GM12878 (cell line): ENCODE results near the gene NKIRAS2. TPM values are rescaled to one million over a fixed set of nuclear protein-coding genes. Genes with fewer than 3 reads are reported as not detected.

Experiments used
- ATAC-seq: fragments of 200-7000 bp; cut with Tn5 transposase; 3 replicates; pipeline ENCODE4 v1.9.1; 2020; ENCODE audit warnings: mild to moderate bottlenecking, moderate library complexity
- BruUV-seq: library from RNA; stranded (reverse); fragments of 400-500 nt; replicated peaks from 2 replicates; lab custom pipeline; 2021; lab: Mats Ljungman, UMichigan
- CTCF ChIA-PET: fragments of 300-600 bp; sonication (Branson Sonifier 250); formaldehyde crosslinking; extraction: SDS; loops from one replicate; lab custom pipeline; 2021; ENCODE audit warnings: inconsistent platforms; lab: Yijun Ruan, JAX
- POLR2A ChIA-PET: fragments of 350-600 bp; formaldehyde crosslinking; extraction: SDS; loops from one replicate; lab custom pipeline; 2021; ENCODE audit warnings: inconsistent platforms; lab: Charles Lee
- RAD21 ChIA-PET: fragments of 300-600 bp; sonication (Branson Sonifier 250); formaldehyde crosslinking; loops from one replicate; lab custom pipeline; 2023; ENCODE audit warnings: antibody characterized with exemption; ENCODE audit not compliant: unreplicated experiment; lab: Charles Lee
- SMC1A ChIA-PET: fragments of 300-600 bp; sonication (Branson Sonifier 250); formaldehyde crosslinking; loops from one replicate; lab custom pipeline; 2023; ENCODE audit not compliant: unreplicated experiment, uncharacterized antibody; lab: Charles Lee
- DNase-seq: peaks from one replicate; pipeline ENCODE4 v3.0.0-alpha.2; 2011; ENCODE audit warnings: low read depth, low spot score
- FAIRE-seq: peaks from 3 replicates; lab custom pipeline; 2011; peaks lifted over from hg19 to GRCh38; lab: Jason Lieb, UNC
- H2AFZ ChIP-seq: 2 replicates; pipeline ENCODE4 v1.6.0; 2011; ENCODE audit warnings: low read depth, low read length, control low read depth; ENCODE audit not compliant: control insufficient read depth
- H3K27ac ChIP-seq: 2 replicates; pipeline ENCODE4 v1.5.1; 2011; ENCODE audit warnings: control low read depth; ENCODE audit not compliant: control insufficient read depth, insufficient read depth
- H3K27me3 ChIP-seq, 2 experiments: replicated peaks in 1 of 2; 2 replicates each; pipeline versions ENCODE4 v1.6.0 to v1.6.1; 2011; ENCODE audit warnings: low read length in 1 of 2; ENCODE audit not compliant: control insufficient read depth in 2 of 2, insufficient read depth in 2 of 2
- H3K36me3 ChIP-seq, 2 experiments: 2 replicates each; pipeline ENCODE4 v1.5.1; 2011; ENCODE audit warnings: low read length in 1 of 2; ENCODE audit not compliant: control insufficient read depth in 2 of 2, insufficient read depth in 2 of 2
- H3K4me1 ChIP-seq: 2 replicates; pipeline ENCODE4 v1.6.1; 2011; ENCODE audit warnings: mild to moderate bottlenecking, low read length, moderate library complexity, mixed read lengths; ENCODE audit not compliant: control insufficient read depth, insufficient read depth
- H3K4me2 ChIP-seq: 2 replicates; pipeline ENCODE4 v1.6.0; 2011; ENCODE audit warnings: control low read depth; ENCODE audit not compliant: control insufficient read depth, insufficient read depth
- H3K4me3 ChIP-seq: fragments of 200-600 bp; sonication (generic); 2 replicates; pipeline ENCODE4 v1.5.1; 2016
- H3K79me2 ChIP-seq: 2 replicates; pipeline ENCODE4 v1.6.0; 2011; ENCODE audit warnings: low read length; ENCODE audit not compliant: control insufficient read depth, insufficient read depth
- H3K9ac ChIP-seq: 2 replicates; pipeline ENCODE4 v1.8.0; 2011; ENCODE audit warnings: low read length, control low read depth, mixed read lengths; ENCODE audit not compliant: control insufficient read depth, insufficient read depth
- H3K9me3 ChIP-seq: replicated peaks from 3 replicates; pipeline ENCODE4 v1.5.1; 2011; ENCODE audit warnings: mild to moderate bottlenecking, low read length; ENCODE audit not compliant: control insufficient read depth, insufficient read depth
- H4K20me1 ChIP-seq: 2 replicates; pipeline ENCODE4 v1.6.0; 2011; ENCODE audit not compliant: control insufficient read depth, insufficient read depth
- BCL11A ChIP-seq: IDR thresholded peaks from 2 replicates; pipeline ENCODE4 v1.6.1; 2011; ENCODE audit warnings: low read depth, low read length
- CBX5 ChIP-seq: sonication (generic); IDR thresholded peaks from 2 replicates; pipeline ENCODE4 v1.6.1; 2016; ENCODE audit warnings: low read depth, moderate library complexity, mild to moderate bottlenecking, inconsistent platforms
- EGR1 ChIP-seq, 2 experiments: IDR thresholded peaks; 1 replicate in 1 of 2; 2 replicates in 1 of 2; pipeline ENCODE4 v1.6.1; 2011 to 2012; ENCODE audit warnings: low read depth in 2 of 2, low read length in 2 of 2, borderline replicate concordance in 1 of 2, mild to moderate bottlenecking in 1 of 2, moderate library complexity in 1 of 2
- HDAC2 ChIP-seq: fragments of 200-600 bp; sonication (generic); IDR thresholded peaks from 2 replicates; pipeline ENCODE4 v1.6.1; 2017
- KDM1A ChIP-seq: fragments of 200-600 bp; sonication (generic); IDR thresholded peaks from 2 replicates; pipeline ENCODE4 v1.6.1; 2016; ENCODE audit warnings: borderline replicate concordance
- KLF5 ChIP-seq: fragments of 450-650 bp; IDR thresholded peaks from 2 replicates; pipeline ENCODE4 v1.6.1; 2014; ENCODE audit warnings: mild to moderate bottlenecking; ENCODE audit not compliant: partially characterized antibody
- NFIC ChIP-seq: IDR thresholded peaks from 2 replicates; pipeline ENCODE4 v1.6.1; 2012; ENCODE audit warnings: low read depth, mild to moderate bottlenecking, inconsistent platforms, low read length, moderate library complexity
- NR2F1 ChIP-seq: fragments of 450-650 bp; conservative IDR thresholded peaks from 2 replicates; pipeline ENCODE4 v1.6.1; 2017; ENCODE audit warnings: mild to moderate bottlenecking
- PAX5 ChIP-seq: IDR thresholded peaks from 2 replicates; pipeline ENCODE4 v1.6.1; 2011; ENCODE audit warnings: low read depth, low read length, borderline replicate concordance
- ZBTB11 ChIP-seq: fragments of 450-650 bp; formaldehyde crosslinking; IDR thresholded peaks from 2 replicates; pipeline ENCODE4 v1.5.0; 2022; ENCODE audit warnings: mild to moderate bottlenecking, missing genetic modification characterization
- ZSCAN29 ChIP-seq: fragments of 450-650 bp; IDR thresholded peaks from 2 replicates; pipeline ENCODE4 v1.6.1; 2017; ENCODE audit warnings: mild to moderate bottlenecking, moderate library complexity
- WGBS: methylation state at CpG from one replicate; pipeline ENCODE4 v1.1.6; 2016; ENCODE audit warnings: low lambda C conversion rate; ENCODE audit not compliant: insufficient replicate concordance, insufficient coverage; ENCODE audit errors: missing lambda C conversion rate; 5-methylcytosine and 5-hydroxymethylcytosine counted together
- in situ Hi-C: fragments of 300-500 bp; cut with MboI; formaldehyde crosslinking; loops from 9 replicates; pipeline ENCODE4 v1.14.3; 2018; ENCODE audit warnings: mixed read lengths
- intact Hi-C: fragments of 100-400 bp; cut with micrococcal nuclease; formaldehyde crosslinking; loops from one replicate; pipeline ENCODE4 v1.14.2; 2022; ENCODE audit not compliant: unreplicated experiment
- polyA plus RNA-seq, 11 experiments: library from polyadenylated mRNA; depleted of rRNA in 4 of 11; unstranded in 6 of 11; stranded (reverse) in 5 of 11; fragments of >200 nt; fragmentation: Nextera tagmentation in 4 of 11; fragmentation: Illumina TruSeq in 1 of 11; extraction: Ambion mirVana in 4 of 11; extraction: Trizol in 1 of 11; gene quantifications; 1 replicate in 1 of 11; 2 replicates in 10 of 11; pipeline versions ENCODE4 v1.2.1 to v1.2.3, GENCODE V29; 2011 to 2016; ENCODE audit warnings: inconsistent platforms in 2 of 11, missing spikeins in 2 of 11, low read depth in 1 of 11
- total RNA-seq, 4 experiments: library from RNA; depleted of rRNA in 3 of 4; stranded (reverse); fragments of >200 nt in 3 of 4; fragmentation: Illumina TruSeq in 1 of 4; extraction: Trizol in 1 of 4; gene quantifications; 2 replicates each; pipeline versions ENCODE4 v1.2.1 to v1.2.3, GENCODE V29; 2013 to 2021

Gene NKIRAS2
- total and polyA plus RNA-seq, 10 of the 15 experiments (the other 5 are each of a cell fraction or from before 2014, with no cell fraction given): 6.4 to 49.7 (median 27.2) TPM

GRCh38 chr17:42002792-42003301 is 17.0 kb upstream of the NKIRAS2 start (continued):
- no peak for TF ChIP-seq NR2F1

- in situ Hi-C loops: loop anchor here (25.0 kb wide), 1 partner anchor 1207 kb away; the partner anchor contains the start of gene TMEM106A
- TF ChIP-seq EGR1 (IDR thresholded peaks at IDR 0.05; ENCODE audit: borderline replicate concordance in 1 of 2, low read depth in 2 of 2, low read length in 2 of 2) (no peak), KDM1A (no peak), ZBTB11 (no peak), HDAC2 (no peak), CBX5 (no peak), BCL11A (no peak), NFIC (no peak), PAX5 (no peak), KLF5 (no peak), ZSCAN29 (no peak)
- TF ChIP-seq, all 136 proteins: peak for 0
- ATAC-seq (no peak), FAIRE-seq (no peak), DNase-seq (no peak)
- Histone ChIP-seq H3K9me3 (no peaks in the 10 kb centered on the region), H3K4me1 (no peaks in the 10 kb centered on the region), H3K9ac (no peak overlapping the region), H3K27me3 (no peaks in the 10 kb centered on the region), H3K27ac (no peak overlapping the region), H3K4me2 (no peak overlapping the region), H3K79me2 (peaks cover 63% of the 10 kb centered on the region), H3K4me3 (no peak overlapping the region), H3K36me3 (peaks cover 6 to 35% of the 10 kb centered on the region in 2 experiments), H2AFZ (no peak overlapping the region), H4K20me1 (no peaks in the 10 kb centered on the region; the same call in 1 of the 2 replicates)
- RAD21 ChIA-PET: no interaction called here
- intact Hi-C loops: no loop called here
- TSS peak; percentile 41 for BruUV-seq
- WGBS: 100% methylated on average over 1 of the region's 1 CpG
- SMC1A ChIA-PET: interaction anchor here (0.9 to 1.0 kb wide), 2 partner anchors 11 to 12 kb away, joined by 3 read pairs; partner anchors contain the start of gene DNAJC7
- CTCF ChIA-PET: interaction anchor here (1.2 to 1.9 kb wide), 4 partner anchors 13 to 113 kb away, joined by 3 to 7 read pairs (median 4); partner anchors contain the start of genes CNP, DNAJC7 and NKIRAS2
- POLR2A ChIA-PET: interaction anchor here (1.4 kb wide), 1 partner anchor 14 kb away, joined by 3 read pairs; no protein-coding TSS in a partner anchor
These were observed 14.7 kb upstream of the NKIRAS2 start for GRCh38 chr17:42005166-42005565.
